Measurements from ENCODE around the gene ACSL5.

DNA sequence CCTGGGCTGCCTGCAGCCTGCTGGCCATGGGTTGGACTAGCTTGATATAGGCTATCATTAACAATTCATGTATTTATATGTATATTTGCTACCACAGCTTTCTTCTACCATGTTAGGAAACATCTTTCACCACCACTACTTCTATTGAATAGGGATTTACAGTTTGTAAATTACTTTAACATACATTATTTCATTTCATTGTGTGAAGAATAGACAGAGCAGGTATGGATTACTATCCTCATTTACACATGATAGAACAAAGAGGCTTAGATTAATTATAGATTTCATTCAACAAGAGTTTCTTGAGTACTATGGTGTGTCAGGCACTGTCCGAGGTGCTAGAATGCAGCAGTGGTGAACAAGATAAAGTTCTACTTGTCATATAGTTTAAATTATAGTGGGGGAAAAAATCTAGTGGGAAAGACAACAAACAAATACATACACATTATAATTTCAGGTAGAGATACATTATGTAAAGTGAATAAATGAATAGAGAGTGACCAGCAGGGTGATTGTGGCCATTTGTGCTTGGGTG, 93.7 kb downstream of the ACSL5 start:
- TF ChIP-seq, protein P1, sequence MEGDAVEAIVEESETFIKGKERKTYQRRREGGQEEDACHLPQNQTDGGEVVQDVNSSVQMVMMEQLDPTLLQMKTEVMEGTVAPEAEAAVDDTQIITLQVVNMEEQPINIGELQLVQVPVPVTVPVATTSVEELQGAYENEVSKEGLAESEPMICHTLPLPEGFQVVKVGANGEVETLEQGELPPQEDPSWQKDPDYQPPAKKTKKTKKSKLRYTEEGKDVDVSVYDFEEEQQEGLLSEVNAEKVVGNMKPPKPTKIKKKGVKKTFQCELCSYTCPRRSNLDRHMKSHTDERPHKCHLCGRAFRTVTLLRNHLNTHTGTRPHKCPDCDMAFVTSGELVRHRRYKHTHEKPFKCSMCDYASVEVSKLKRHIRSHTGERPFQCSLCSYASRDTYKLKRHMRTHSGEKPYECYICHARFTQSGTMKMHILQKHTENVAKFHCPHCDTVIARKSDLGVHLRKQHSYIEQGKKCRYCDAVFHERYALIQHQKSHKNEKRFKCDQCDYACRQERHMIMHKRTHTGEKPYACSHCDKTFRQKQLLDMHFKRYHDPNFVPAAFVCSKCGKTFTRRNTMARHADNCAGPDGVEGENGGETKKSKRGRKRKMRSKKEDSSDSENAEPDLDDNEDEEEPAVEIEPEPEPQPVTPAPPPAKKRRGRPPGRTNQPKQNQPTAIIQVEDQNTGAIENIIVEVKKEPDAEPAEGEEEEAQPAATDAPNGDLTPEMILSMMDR (conservative IDR thresholded peaks at IDR 0.05 in 1 of 2, IDR thresholded peaks at IDR 0.05 in 1 of 2; ENCODE audit: extremely low read depth in 1 of 2, insufficient read depth in 1 of 2, low read depth in 1 of 2, low read length in 2 of 2): no peak
- TF ChIP-seq EZH2 (IDR thresholded peaks at IDR 0.05; ENCODE audit: borderline replicate concordance, low read length): no peak
